OCI-LY1 (cell line): ENCODE data around the gene PHACTR2.

ENCODE experiments used
- H2AFZ ChIP-seq: fragments of 200-600 bp; sonication (generic), shearing (Covaris generic); 2 replicates; pipeline ENCODE4 v1.6.0; 2014; ENCODE audit warnings: antibody characterized with exemption, mild to moderate bottlenecking, low read length
- H3F3A ChIP-seq: fragments of 200-600 bp; sonication (generic), shearing (Covaris generic); 2 replicates; pipeline ENCODE4 v1.6.0; 2014; ENCODE audit warnings: mild to moderate bottlenecking, antibody characterized with exemption, low read length, moderate library complexity; ENCODE audit not compliant: insufficient read depth
- H3K27ac ChIP-seq: fragments of 200-600 bp; sonication (generic); 2 replicates; pipeline ENCODE4 v1.5.1; 2014; ENCODE audit warnings: low read length, mixed run types, mild to moderate bottlenecking, low read depth; ENCODE audit not compliant: poor library complexity, severe bottlenecking
- H3K27me3 ChIP-seq: fragments of 200-600 bp; sonication (generic); 2 replicates; pipeline ENCODE4 v1.6.0; 2014; ENCODE audit warnings: antibody characterized with exemption, mild to moderate bottlenecking, low read length, moderate library complexity; ENCODE audit not compliant: insufficient read depth
- H3K36me3 ChIP-seq: fragments of 200-600 bp; sonication (generic); 2 replicates; pipeline ENCODE4 v1.6.1; 2014; ENCODE audit warnings: mild to moderate bottlenecking, antibody characterized with exemption, low read length, moderate library complexity, mixed read lengths; ENCODE audit not compliant: insufficient read depth
- H3K4me1 ChIP-seq: fragments of 200-600 bp; sonication (generic); 2 replicates; pipeline ENCODE4 v1.5.1; 2014; ENCODE audit warnings: mild to moderate bottlenecking, low read length, moderate library complexity; ENCODE audit not compliant: insufficient read depth, severe bottlenecking
- H3K4me2 ChIP-seq: fragments of 200-600 bp; sonication (generic), shearing (Covaris generic); 2 replicates; pipeline ENCODE4 v1.6.1; 2014; ENCODE audit warnings: low read length
- H3K4me3 ChIP-seq: fragments of 200-600 bp; sonication (generic); 2 replicates; pipeline ENCODE4 v1.5.1; 2014; ENCODE audit warnings: low read length, low read depth, mild to moderate bottlenecking, mixed read lengths; ENCODE audit not compliant: poor library complexity, severe bottlenecking
- H3K79me2 ChIP-seq: fragments of 200-600 bp; shearing (Covaris generic); 2 replicates; pipeline ENCODE4 v1.6.1; 2016; ENCODE audit warnings: mixed run types, low read length, mixed read lengths; ENCODE audit not compliant: insufficient read depth
- H3K9ac ChIP-seq: fragments of 200-600 bp; sonication (generic), shearing (Covaris generic); 2 replicates; pipeline ENCODE4 v1.6.1; 2014; ENCODE audit warnings: mild to moderate bottlenecking, low read length, mixed read lengths
- H3K9me2 ChIP-seq: fragments of 200-600 bp; sonication (generic), shearing (Covaris generic); 2 replicates; pipeline ENCODE4 v1.6.1; 2014; ENCODE audit warnings: low read depth, mild to moderate bottlenecking, low read length, mixed read lengths
- H3K9me3 ChIP-seq: fragments of 200-600 bp; shearing (Covaris generic); 2 replicates; pipeline ENCODE4 v1.6.1; 2014; ENCODE audit warnings: low read length, mixed read lengths
- H4K20me1 ChIP-seq: fragments of 200-600 bp; sonication (generic), shearing (Covaris generic); 2 replicates; pipeline ENCODE4 v1.6.0; 2016; ENCODE audit warnings: mild to moderate bottlenecking, low read length; ENCODE audit not compliant: insufficient read depth
- EZH2 ChIP-seq: fragments of 200-600 bp; sonication (generic), shearing (Covaris generic); IDR thresholded peaks from 2 replicates; pipeline ENCODE4 v1.8.0; 2017; ENCODE audit warnings: borderline replicate concordance, mixed run types, mild to moderate bottlenecking, antibody characterized with exemption, low read length, moderate library complexity, mixed read lengths
- TF ChIP-seq, protein P1 (sequence below): fragments of 200-600 bp; sonication (generic), shearing (Covaris generic); IDR thresholded peaks from 2 replicates; pipeline ENCODE4 v1.5.1; 2017; ENCODE audit warnings: mild to moderate bottlenecking, antibody characterized with exemption, low read length, moderate library complexity, mixed read lengths

The PHACTR2 gene

DNA sequence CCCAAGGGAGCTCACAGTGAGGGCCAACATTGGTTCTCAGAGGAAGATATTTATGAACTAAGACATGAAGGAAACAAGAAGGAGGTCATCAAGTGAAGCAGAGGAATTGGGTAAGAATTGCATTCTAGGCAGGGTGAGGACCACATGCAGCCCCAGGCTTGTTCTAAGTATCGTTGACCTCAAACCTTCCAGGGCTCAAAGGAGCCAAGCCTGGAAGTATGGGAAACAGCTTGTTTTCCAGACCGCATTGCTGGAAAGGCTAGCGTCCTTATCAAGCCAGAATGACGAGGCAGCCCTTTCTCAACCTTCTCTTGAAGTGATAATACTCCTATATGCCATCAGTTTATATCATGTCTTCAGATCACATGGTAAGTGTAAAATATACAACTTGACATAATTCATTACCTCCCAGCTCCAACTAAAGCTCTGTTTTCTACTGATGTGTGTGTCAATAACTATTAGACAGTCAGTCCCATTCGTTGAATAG is 79.6 kb downstream of the PHACTR2 start:
- Histone ChIP-seq H3K27ac (no peak overlapping the region), H3K79me2 (no peaks in the 10 kb centered on the region), H3K4me2 (no peak overlapping the region), H3K4me1 (no peaks in the 10 kb centered on the region), H3K27me3 (no peaks in the 10 kb centered on the region), H3K4me3 (no peak overlapping the region), H2AFZ (no peak overlapping the region), H3K9ac (no peak overlapping the region), H3F3A (no peaks in the 10 kb centered on the region), H3K9me3 (no peaks in the 10 kb centered on the region), H4K20me1 (no peaks in the 10 kb centered on the region), H3K9me2 (no peaks in the 10 kb centered on the region), H3K36me3 (no peaks in the 10 kb centered on the region)
- TF ChIP-seq, protein P1, sequence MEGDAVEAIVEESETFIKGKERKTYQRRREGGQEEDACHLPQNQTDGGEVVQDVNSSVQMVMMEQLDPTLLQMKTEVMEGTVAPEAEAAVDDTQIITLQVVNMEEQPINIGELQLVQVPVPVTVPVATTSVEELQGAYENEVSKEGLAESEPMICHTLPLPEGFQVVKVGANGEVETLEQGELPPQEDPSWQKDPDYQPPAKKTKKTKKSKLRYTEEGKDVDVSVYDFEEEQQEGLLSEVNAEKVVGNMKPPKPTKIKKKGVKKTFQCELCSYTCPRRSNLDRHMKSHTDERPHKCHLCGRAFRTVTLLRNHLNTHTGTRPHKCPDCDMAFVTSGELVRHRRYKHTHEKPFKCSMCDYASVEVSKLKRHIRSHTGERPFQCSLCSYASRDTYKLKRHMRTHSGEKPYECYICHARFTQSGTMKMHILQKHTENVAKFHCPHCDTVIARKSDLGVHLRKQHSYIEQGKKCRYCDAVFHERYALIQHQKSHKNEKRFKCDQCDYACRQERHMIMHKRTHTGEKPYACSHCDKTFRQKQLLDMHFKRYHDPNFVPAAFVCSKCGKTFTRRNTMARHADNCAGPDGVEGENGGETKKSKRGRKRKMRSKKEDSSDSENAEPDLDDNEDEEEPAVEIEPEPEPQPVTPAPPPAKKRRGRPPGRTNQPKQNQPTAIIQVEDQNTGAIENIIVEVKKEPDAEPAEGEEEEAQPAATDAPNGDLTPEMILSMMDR = no peak
- TF ChIP-seq EZH2 = no peak

DNA sequence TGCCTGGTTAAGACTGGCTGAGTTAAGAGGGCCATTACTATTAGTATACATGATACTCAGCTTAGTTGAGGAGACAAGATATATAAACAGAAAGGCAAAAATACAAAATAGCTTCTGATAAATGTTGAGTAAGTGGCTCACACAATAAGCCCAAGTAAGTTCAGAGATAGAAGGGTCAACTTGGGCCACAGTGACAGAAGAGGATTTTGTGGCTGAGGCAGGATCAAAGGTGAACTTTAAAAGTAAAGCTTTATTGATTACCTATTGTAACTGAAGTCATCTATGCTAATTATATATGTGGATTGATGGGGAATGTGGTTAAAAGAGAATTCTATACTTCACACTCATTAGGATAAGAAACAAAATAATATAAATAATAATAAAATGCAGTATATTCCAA is 80.8 kb downstream of the PHACTR2 start:
- no peaks in the 10 kb centered on the region for H3K27me3 ChIP-seq
- no peaks in the 10 kb centered on the region for H3K9me3 ChIP-seq
- no peaks in the 10 kb centered on the region for H3F3A ChIP-seq
- no peaks in the 10 kb centered on the region for H3K36me3 ChIP-seq
- no peaks in the 10 kb centered on the region for H4K20me1 ChIP-seq
- H3K4me1 ChIP-seq = no peaks in the 10 kb centered on the region
- H3K79me2 ChIP-seq = no peaks in the 10 kb centered on the region
- no peak overlapping the region for H3K9ac ChIP-seq
- no peak overlapping the region for H3K4me3 ChIP-seq
- H3K4me2 ChIP-seq = no peak overlapping the region
- TF ChIP-seq, protein P1 = no peak
- no peak for TF ChIP-seq EZH2
- H3K27ac ChIP-seq = no peak overlapping the region
- H2AFZ ChIP-seq = no peak overlapping the region
- H3K9me2 ChIP-seq = no peaks in the 10 kb centered on the region

DNA sequence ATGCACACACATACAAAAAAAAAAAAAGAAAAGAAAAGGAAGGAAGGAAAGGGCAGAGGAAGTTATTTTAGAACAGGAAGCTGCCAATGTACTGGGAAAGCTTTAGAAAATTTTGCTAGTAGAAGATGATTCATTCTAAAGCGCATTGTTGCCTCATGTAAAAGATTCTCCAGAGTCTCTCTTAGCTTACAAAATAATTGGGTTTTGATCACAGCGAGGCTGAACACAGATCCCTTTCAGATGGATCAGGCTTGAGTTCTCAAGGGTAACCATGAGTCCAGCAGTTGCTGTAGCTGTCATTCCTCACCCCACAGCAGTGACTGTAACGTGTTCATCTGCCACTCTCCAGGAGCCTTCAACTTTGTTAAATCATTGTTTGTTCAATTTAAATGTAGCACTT is 81.9 kb downstream of the PHACTR2 start:
- no peaks in the 10 kb centered on the region for H3K27me3 ChIP-seq
- no peaks in the 10 kb centered on the region for H3K4me1 ChIP-seq
- no peaks in the 10 kb centered on the region for H3K9me3 ChIP-seq
- no peaks in the 10 kb centered on the region for H3F3A ChIP-seq
- H3K36me3 ChIP-seq = no peaks in the 10 kb centered on the region
- no peak overlapping the region for H3K4me2 ChIP-seq
- H3K9me2 ChIP-seq = no peaks in the 10 kb centered on the region
- H3K79me2 ChIP-seq = no peaks in the 10 kb centered on the region
- no peak overlapping the region for H3K9ac ChIP-seq
- no peak overlapping the region for H3K27ac ChIP-seq
- no peak overlapping the region for H2AFZ ChIP-seq
- H4K20me1 ChIP-seq = no peaks in the 10 kb centered on the region
- TF ChIP-seq, protein P1 = no peak
- TF ChIP-seq EZH2 = no peak
- no peak overlapping the region for H3K4me3 ChIP-seq
